Keratinocyte (primary cell): ENCODE data around the gene DCP2.

Experiments
- EZH2 ChIP-seq: IDR thresholded peaks from one replicate; pipeline ENCODE4 v1.6.1; 2012; ENCODE audit warnings: inconsistent platforms, mild to moderate bottlenecking, low read length, moderate library complexity
- TF ChIP-seq, protein P1 (sequence below), 3 experiments: IDR thresholded peaks in 1 of 3; conservative IDR thresholded peaks in 1 of 3; optimal IDR thresholded peaks in 1 of 3; 2 replicates in 2 of 3; 3 replicates in 1 of 3; pipeline versions ENCODE3 to v1.5.1; 2011; ENCODE audit warnings: low read length in 3 of 3, mild to moderate bottlenecking in 3 of 3, moderate library complexity in 2 of 3, control low read depth in 1 of 3, inconsistent platforms in 1 of 3; ENCODE audit not compliant: insufficient read depth in 2 of 3; ENCODE audit errors: extremely low read depth in 1 of 3

GRCh38 chr5:113003763-113004162 is 27.2 kb downstream of the DCP2 start:
- TF ChIP-seq, protein P1, sequence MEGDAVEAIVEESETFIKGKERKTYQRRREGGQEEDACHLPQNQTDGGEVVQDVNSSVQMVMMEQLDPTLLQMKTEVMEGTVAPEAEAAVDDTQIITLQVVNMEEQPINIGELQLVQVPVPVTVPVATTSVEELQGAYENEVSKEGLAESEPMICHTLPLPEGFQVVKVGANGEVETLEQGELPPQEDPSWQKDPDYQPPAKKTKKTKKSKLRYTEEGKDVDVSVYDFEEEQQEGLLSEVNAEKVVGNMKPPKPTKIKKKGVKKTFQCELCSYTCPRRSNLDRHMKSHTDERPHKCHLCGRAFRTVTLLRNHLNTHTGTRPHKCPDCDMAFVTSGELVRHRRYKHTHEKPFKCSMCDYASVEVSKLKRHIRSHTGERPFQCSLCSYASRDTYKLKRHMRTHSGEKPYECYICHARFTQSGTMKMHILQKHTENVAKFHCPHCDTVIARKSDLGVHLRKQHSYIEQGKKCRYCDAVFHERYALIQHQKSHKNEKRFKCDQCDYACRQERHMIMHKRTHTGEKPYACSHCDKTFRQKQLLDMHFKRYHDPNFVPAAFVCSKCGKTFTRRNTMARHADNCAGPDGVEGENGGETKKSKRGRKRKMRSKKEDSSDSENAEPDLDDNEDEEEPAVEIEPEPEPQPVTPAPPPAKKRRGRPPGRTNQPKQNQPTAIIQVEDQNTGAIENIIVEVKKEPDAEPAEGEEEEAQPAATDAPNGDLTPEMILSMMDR (optimal IDR thresholded peaks at IDR 0.05 in 1 of 3, IDR thresholded peaks at IDR 0.05 in 1 of 3, conservative IDR thresholded peaks at IDR 0.05 in 1 of 3; ENCODE audit: extremely low read depth in 1 of 3, insufficient read depth in 2 of 3, low read length in 3 of 3) = no peak
- no peak for TF ChIP-seq EZH2
